ENCODE measurements around the gene DACT3. TPM values are rescaled to one million over a fixed set of nuclear protein-coding genes. Genes with fewer than 3 reads are reported as not detected.

DACT3 gene
- total and polyA plus RNA-seq, 11 donors = 2.4 to 23.4 (median 14.2) TPM

GRCh38 chr19:46605356-46605821 is 55.6 kb downstream of the DACT3 start:
- Histone ChIP-seq H3K4me1 (peaks cover 0 to 57% (median 39%) of the 10 kb centered on the region in 12 donors), H3K9me3 (no peaks in the 10 kb centered on the region), H3K27ac (peak overlapping the region in 8 of 12 donors; percentile 23 to 66 (median 46)), H3K36me3 (peaks cover 0 to 53% (median 47%) of the 10 kb centered on the region in 9 donors), H3K27me3 (no peaks in the 10 kb centered on the region), H3K4me3 (peak overlapping the region in 1 of 12 donors; percentile 15)
- DNase-seq = peak in 1 of 5 donors; percentile 19
- no peak for ATAC-seq
- intact Hi-C loops (cut with DNase I) = loop anchor here in 1 of 10 donors (10.0 kb wide), 1 partner anchor 239 kb away; no protein-coding TSS in a partner anchor
- 63 to 78% (median 66%) methylated on average over 14 to 16 of the region's 16 CpGs for WGBS, 4 donors
- TF ChIP-seq POLR2A (IDR thresholded peaks at IDR 0.05) = no peak
- TF ChIP-seq, protein P1, sequence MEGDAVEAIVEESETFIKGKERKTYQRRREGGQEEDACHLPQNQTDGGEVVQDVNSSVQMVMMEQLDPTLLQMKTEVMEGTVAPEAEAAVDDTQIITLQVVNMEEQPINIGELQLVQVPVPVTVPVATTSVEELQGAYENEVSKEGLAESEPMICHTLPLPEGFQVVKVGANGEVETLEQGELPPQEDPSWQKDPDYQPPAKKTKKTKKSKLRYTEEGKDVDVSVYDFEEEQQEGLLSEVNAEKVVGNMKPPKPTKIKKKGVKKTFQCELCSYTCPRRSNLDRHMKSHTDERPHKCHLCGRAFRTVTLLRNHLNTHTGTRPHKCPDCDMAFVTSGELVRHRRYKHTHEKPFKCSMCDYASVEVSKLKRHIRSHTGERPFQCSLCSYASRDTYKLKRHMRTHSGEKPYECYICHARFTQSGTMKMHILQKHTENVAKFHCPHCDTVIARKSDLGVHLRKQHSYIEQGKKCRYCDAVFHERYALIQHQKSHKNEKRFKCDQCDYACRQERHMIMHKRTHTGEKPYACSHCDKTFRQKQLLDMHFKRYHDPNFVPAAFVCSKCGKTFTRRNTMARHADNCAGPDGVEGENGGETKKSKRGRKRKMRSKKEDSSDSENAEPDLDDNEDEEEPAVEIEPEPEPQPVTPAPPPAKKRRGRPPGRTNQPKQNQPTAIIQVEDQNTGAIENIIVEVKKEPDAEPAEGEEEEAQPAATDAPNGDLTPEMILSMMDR (IDR thresholded peaks at IDR 0.05) = no peak

DNA sequence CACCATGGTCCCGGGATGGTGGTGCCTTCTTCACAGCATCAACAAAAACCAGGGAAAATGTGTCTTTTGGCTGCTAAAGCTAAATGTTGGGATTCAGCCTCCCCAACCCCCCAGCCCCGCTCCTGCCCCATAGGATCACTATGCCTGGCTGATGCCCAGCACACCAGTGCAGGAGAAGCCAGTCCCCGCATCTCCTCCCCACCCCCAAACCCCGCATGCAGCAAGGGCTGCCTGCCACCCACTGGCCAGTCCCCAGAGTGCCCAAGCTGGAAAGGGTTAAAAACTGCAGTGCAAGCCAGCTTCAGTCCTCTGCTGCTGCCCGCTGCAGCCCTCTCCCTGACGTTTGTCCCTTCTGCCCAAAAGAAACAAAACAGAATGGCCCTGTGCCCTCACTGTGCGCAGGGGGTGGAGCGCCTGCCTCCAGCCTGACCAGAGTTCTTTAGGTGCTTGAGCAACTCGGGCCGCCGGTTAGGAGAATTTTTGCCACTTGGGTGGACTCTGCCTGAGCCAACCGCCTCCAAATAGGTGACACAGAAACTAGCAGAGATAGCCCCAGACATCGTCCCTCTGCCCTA is 56.1 kb downstream of the DACT3 start:
- H3K4me3 ChIP-seq = peak overlapping the region in 1 of 12 donors; percentile 15
- H3K27me3 ChIP-seq = no peaks in the 10 kb centered on the region
- peaks cover 0 to 50% (median 44%) of the 10 kb centered on the region in 9 donors for H3K36me3 ChIP-seq
- no peaks in the 10 kb centered on the region for H3K9me3 ChIP-seq
- ATAC-seq (no peak), DNase-seq (peak in 1 of 5 donors; percentile 21)
- no peak for TF ChIP-seq POLR2A (IDR thresholded peaks at IDR 0.05)
- TF ChIP-seq, protein P1 (IDR thresholded peaks at IDR 0.05) = no peak
- intact Hi-C loops (cut with DNase I) = loop anchor here in 1 of 10 donors (10.0 kb wide), 1 partner anchor 240 kb away; no protein-coding TSS in a partner anchor
- peaks cover 0 to 62% (median 41%) of the 10 kb centered on the region in 12 donors for H3K4me1 ChIP-seq
- peak overlapping the region in 8 of 12 donors; percentile 23 to 66 (median 46) for H3K27ac ChIP-seq
- 48 to 61% (median 53%) methylated on average over 8 to 13 of the region's 13 CpGs for WGBS, 4 donors

- Histone ChIP-seq H3K4me1 (peaks cover 0 to 62% (median 41%) of the 10 kb centered on the region in 12 donors), H3K9me3 (peaks cover 0 to 6% (median under 1%) of the 10 kb centered on the region in 12 donors), H3K4me3 (peak overlapping the region in 5 of 12 donors; percentile 86 to 100 (median 100)), H3K36me3 (peaks cover 0 to 39% (median 33%) of the 10 kb centered on the region in 9 donors), H3K27me3 (no peaks in the 10 kb centered on the region), H3K27ac (peak overlapping the region in 8 of 12 donors; percentile 10 to 99 (median 96))
- no peak for TF ChIP-seq POLR2A (IDR thresholded peaks at IDR 0.05)
- TF ChIP-seq, protein P1 (IDR thresholded peaks at IDR 0.05) = no peak
- 59 to 73% (median 60%) methylated on average over 7 to 9 of the region's 9 CpGs for WGBS, 4 donors
- DNase-seq (peak in 1 of 5 donors; percentile 23), ATAC-seq (no peak)
- intact Hi-C loops (cut with DNase I) = loop anchor here in 1 of 10 donors (10.0 kb wide), 1 partner anchor 241 kb away; no protein-coding TSS in a partner anchor
These were observed 57.2 kb downstream of the DACT3 start for GRCh38 chr19:46603752-46604231.

- Histone ChIP-seq H3K9me3 (peaks cover 0 to 12% (median 5%) of the 10 kb centered on the region in 12 donors), H3K36me3 (peaks cover 0 to 33% (median 27%) of the 10 kb centered on the region in 9 donors), H3K4me1 (peaks cover 0 to 62% (median 41%) of the 10 kb centered on the region in 12 donors), H3K27me3 (no peaks in the 10 kb centered on the region), H3K27ac (peak overlapping the region in 11 of 12 donors; percentile 15 to 100 (median 97)), H3K4me3 (peak overlapping the region; percentile 3 to 100 (median 100))
- no peak for ATAC-seq
- WGBS, 4 donors = 26 to 34% (median 30%) methylated on average over 2 of the region's 2 CpGs
- TF ChIP-seq POLR2A (IDR thresholded peaks at IDR 0.05) = no peak
- TF ChIP-seq, protein P1 (IDR thresholded peaks at IDR 0.05) = no peak
- intact Hi-C loops (cut with DNase I) = loop anchor here in 1 of 10 donors (10.0 kb wide), 1 partner anchor 242 kb away; no protein-coding TSS in a partner anchor
- DNase-seq = peak in 1 of 5 donors; percentile 20
These were observed 57.8 kb downstream of the DACT3 start for GRCh38 chr19:46603195-46603637.
